ENCODE results near the gene DIP2C. TPM values are rescaled to one million over a fixed set of nuclear protein-coding genes. Genes with fewer than 3 reads are reported as not detected.
"Not testable (repeated sequence)": the region's sequence is repeated elsewhere in the genome, so short reads cannot be mapped to it uniquely, and the experiment has no call there.

The DIP2C gene
- total RNA-seq, 2 experiments from 2014 or later: 0.22 to 0.54 TPM

GRCh38 chr10:546451-546850 lies 143.0 kb downstream of the DIP2C start:
- H3K4me3 Mint-ChIP-seq: no peak overlapping the region
- H3K4me1 Mint-ChIP-seq: peaks cover 5% of the 10 kb centered on the region
- DNase-seq: no peak
- no peaks in the 10 kb centered on the region for H3K9me3 Mint-ChIP-seq
- no peak overlapping the region for H3K27ac Mint-ChIP-seq
- no peaks in the 10 kb centered on the region for H3K36me3 Mint-ChIP-seq
- H3K27me3 Mint-ChIP-seq: peaks cover 53% of the 10 kb centered on the region

GRCh38 chr10:543862-544822 lies 145.3 kb downstream of the DIP2C start:
- Mint-ChIP-seq H3K4me3 (no peak overlapping the region), H3K4me1 (peaks cover 7% of the 10 kb centered on the region), H3K27me3 (peaks cover 72% of the 10 kb centered on the region), H3K27ac (no peak overlapping the region), H3K9me3 (no peaks in the 10 kb centered on the region), H3K36me3 (no peaks in the 10 kb centered on the region)
- no peak for DNase-seq

- H3K9me3 Mint-ChIP-seq: no peaks in the 10 kb centered on the region
Observed at GRCh38 chr10:543131-543530, 146.3 kb downstream of the DIP2C start.

GRCh38 chr10:541750-542371 lies 147.6 kb downstream of the DIP2C start:
- no peaks in the 10 kb centered on the region for H3K9me3 Mint-ChIP-seq
- H3K27me3 Mint-ChIP-seq: peaks cover 72% of the 10 kb centered on the region
- no peaks in the 10 kb centered on the region for H3K36me3 Mint-ChIP-seq
- H3K4me3 Mint-ChIP-seq: no peak overlapping the region
- peaks cover 7% of the 10 kb centered on the region for H3K4me1 Mint-ChIP-seq
- no peak overlapping the region for H3K27ac Mint-ChIP-seq
- no peak for DNase-seq

More at GRCh38 chr10:543131-543530, 146.3 kb downstream of the DIP2C start:
- Mint-ChIP-seq H3K27me3 (peaks cover 72% of the 10 kb centered on the region), H3K27ac (no peak overlapping the region), H3K36me3 (no peaks in the 10 kb centered on the region), H3K4me3 (no peak overlapping the region), H3K4me1 (peaks cover 7% of the 10 kb centered on the region)
- no peak for DNase-seq

GRCh38 chr10:541041-541440 lies 148.4 kb downstream of the DIP2C start:
- Mint-ChIP-seq H3K27ac (no peak overlapping the region), H3K4me1 (peaks cover 7% of the 10 kb centered on the region), H3K4me3 (no peak overlapping the region), H3K27me3 (peaks cover 72% of the 10 kb centered on the region), H3K9me3 (no peaks in the 10 kb centered on the region), H3K36me3 (no peaks in the 10 kb centered on the region)
- DNase-seq: no peak

- peaks cover 67% of the 10 kb centered on the region for H3K27me3 Mint-ChIP-seq
- no peaks in the 10 kb centered on the region for H3K9me3 Mint-ChIP-seq
- peaks cover 2% of the 10 kb centered on the region for H3K4me1 Mint-ChIP-seq
- H3K4me3 Mint-ChIP-seq: no peak overlapping the region
- no peak overlapping the region for H3K27ac Mint-ChIP-seq
- no peaks in the 10 kb centered on the region for H3K36me3 Mint-ChIP-seq
- DNase-seq: no peak
Observed at GRCh38 chr10:538895-539294, 150.6 kb downstream of the DIP2C start.

- H3K36me3 Mint-ChIP-seq: no peaks in the 10 kb centered on the region
- no peak overlapping the region for H3K4me3 Mint-ChIP-seq
- no peaks in the 10 kb centered on the region for H3K9me3 Mint-ChIP-seq
- no peak overlapping the region for H3K27ac Mint-ChIP-seq
- H3K4me1 Mint-ChIP-seq: peaks cover 2% of the 10 kb centered on the region
- no peak for DNase-seq
- H3K27me3 Mint-ChIP-seq: peaks cover 57% of the 10 kb centered on the region
Observed at GRCh38 chr10:536935-537334, 152.5 kb downstream of the DIP2C start.

- Mint-ChIP-seq H3K27me3 (peaks cover 52% of the 10 kb centered on the region), H3K27ac (no peak overlapping the region), H3K4me3 (no peak overlapping the region), H3K9me3 (no peaks in the 10 kb centered on the region), H3K4me1 (peaks cover 2% of the 10 kb centered on the region), H3K36me3 (no peaks in the 10 kb centered on the region)
- no peak for DNase-seq
Observed at GRCh38 chr10:536371-536925, 153.0 kb downstream of the DIP2C start.

GRCh38 chr10:535952-536351 lies 153.5 kb downstream of the DIP2C start:
- H3K4me1 Mint-ChIP-seq: peaks cover 2% of the 10 kb centered on the region
- no peaks in the 10 kb centered on the region for H3K36me3 Mint-ChIP-seq
- H3K27me3 Mint-ChIP-seq: peaks cover 52% of the 10 kb centered on the region
- H3K9me3 Mint-ChIP-seq: no peaks in the 10 kb centered on the region
- no peak overlapping the region for H3K27ac Mint-ChIP-seq
- DNase-seq: no peak
- H3K4me3 Mint-ChIP-seq: no peak overlapping the region

- DNase-seq: no peak
- Mint-ChIP-seq H3K9me3 (no peaks in the 10 kb centered on the region), H3K27me3 (peaks cover 43% of the 10 kb centered on the region), H3K36me3 (no peaks in the 10 kb centered on the region), H3K4me1 (no peaks in the 10 kb centered on the region), H3K27ac (no peak overlapping the region), H3K4me3 (no peak overlapping the region)
Observed at GRCh38 chr10:535051-535450, 154.4 kb downstream of the DIP2C start.

- Mint-ChIP-seq H3K9me3 (no peaks in the 10 kb centered on the region), H3K4me3 (no peak overlapping the region), H3K27ac (no peak overlapping the region), H3K27me3 (peaks cover 36% of the 10 kb centered on the region), H3K4me1 (no peaks in the 10 kb centered on the region), H3K36me3 (no peaks in the 10 kb centered on the region)
- no peak for DNase-seq
Observed at GRCh38 chr10:534047-534566, 155.4 kb downstream of the DIP2C start.

- Mint-ChIP-seq H3K4me1 (no peaks in the 10 kb centered on the region), H3K27me3 (peaks cover 33% of the 10 kb centered on the region), H3K4me3 (no peak overlapping the region), H3K36me3 (no peaks in the 10 kb centered on the region), H3K27ac (no peak overlapping the region), H3K9me3 (no peaks in the 10 kb centered on the region)
- DNase-seq: no peak
Observed at GRCh38 chr10:533611-534010, 155.9 kb downstream of the DIP2C start.

- H3K9me3 Mint-ChIP-seq: no peaks in the 10 kb centered on the region
- peaks cover 29% of the 10 kb centered on the region for H3K27me3 Mint-ChIP-seq
- no peaks in the 10 kb centered on the region for H3K36me3 Mint-ChIP-seq
- no peak for DNase-seq
- no peaks in the 10 kb centered on the region for H3K4me1 Mint-ChIP-seq
- H3K4me3 Mint-ChIP-seq: no peak overlapping the region
- no peak overlapping the region for H3K27ac Mint-ChIP-seq
Observed at GRCh38 chr10:533186-533585, 156.3 kb downstream of the DIP2C start.

- DNase-seq, H3K9me3 Mint-ChIP-seq, H3K27ac Mint-ChIP-seq, H3K36me3 Mint-ChIP-seq, H3K4me1 Mint-ChIP-seq, H3K4me3 Mint-ChIP-seq: not testable (repeated sequence)
- H3K27me3 Mint-ChIP-seq: peaks cover 21% of the 10 kb centered on the region
Observed at GRCh38 chr10:532331-532730, 157.1 kb downstream of the DIP2C start.

- Mint-ChIP-seq H3K27ac (no peak overlapping the region), H3K36me3 (no peaks in the 10 kb centered on the region), H3K9me3 (no peaks in the 10 kb centered on the region), H3K27me3 (peaks cover 15% of the 10 kb centered on the region), H3K4me1 (no peaks in the 10 kb centered on the region), H3K4me3 (no peak overlapping the region)
- DNase-seq: no peak
Observed at GRCh38 chr10:531541-531940, 157.9 kb downstream of the DIP2C start.
